H1 (cell line): ENCODE measurements around the gene JAKMIP1. TPM values are rescaled to one million over a fixed set of nuclear protein-coding genes. Genes with fewer than 3 reads are reported as not detected.

Source experiments
- CTCF ChIA-PET: fragments of 300-600 bp; sonication (Branson Sonifier 250); formaldehyde crosslinking; loops from one replicate; lab custom pipeline; 2021; ENCODE audit not compliant: partially characterized antibody; lab: Charles Lee
- POLR2A ChIA-PET: fragments of 300-600 bp; sonication (Branson Sonifier 250); formaldehyde crosslinking; loops from one replicate; lab custom pipeline; 2021; ENCODE audit warnings: inconsistent platforms; ENCODE audit not compliant: partially characterized antibody; lab: Charles Lee
- DNase-seq, 2 experiments: peaks; one replicate each; pipeline versions ENCODE4 v3.0.0 to v3.0.0-alpha.2; 2010 to 2022; ENCODE audit warnings: low spot score in 2 of 2, low read depth in 1 of 2, mixed read lengths in 1 of 2
- FAIRE-seq: peaks from 2 replicates; lab custom pipeline; 2011; peaks lifted over from hg19 to GRCh38; lab: Jason Lieb, UNC
- H2AFZ ChIP-seq: 2 replicates; pipeline ENCODE4 v1.8.1; 2012; ENCODE audit warnings: low read length, inconsistent platforms
- H2AK5ac ChIP-seq: 2 replicates; pipeline ENCODE4 v1.6.1; 2013; ENCODE audit warnings: low read depth, low read length
- H2BK120ac ChIP-seq: replicated peaks from 2 replicates; pipeline ENCODE3; 2013; ENCODE audit warnings: low read depth, low read length, inconsistent platforms
- H2BK12ac ChIP-seq: 2 replicates; pipeline ENCODE4 v1.6.1; 2013; ENCODE audit warnings: low read depth, low read length
- H2BK15ac ChIP-seq: 2 replicates; pipeline ENCODE4 v1.6.1; 2013; ENCODE audit warnings: low read length
- H2BK20ac ChIP-seq: 2 replicates; pipeline ENCODE4 v1.6.1; 2013; ENCODE audit warnings: low read length
- H2BK5ac ChIP-seq: 2 replicates; pipeline ENCODE4 v1.6.1; 2013; ENCODE audit warnings: low read depth, low read length
- H3K14ac ChIP-seq: 2 replicates; pipeline ENCODE4 v1.6.1; 2013; ENCODE audit warnings: inconsistent platforms; ENCODE audit not compliant: insufficient read length
- H3K18ac ChIP-seq: 2 replicates; pipeline ENCODE4 v1.6.1; 2013; ENCODE audit warnings: low read length; ENCODE audit errors: extremely low read depth
- H3K23ac ChIP-seq: 2 replicates; pipeline ENCODE4 v1.6.1; 2013; ENCODE audit warnings: inconsistent platforms; ENCODE audit not compliant: insufficient read length
- H3K23me2 ChIP-seq: 2 replicates; pipeline ENCODE4 v1.6.1; 2013; ENCODE audit warnings: low read depth, low read length
- H3K27ac ChIP-seq: 2 replicates; pipeline ENCODE4 v1.6.1; 2011; ENCODE audit warnings: low read depth, low read length, inconsistent platforms
- H3K27me3 ChIP-seq, 4 experiments: replicated peaks in 1 of 4; 1 replicate in 1 of 4; 2 replicates in 3 of 4; pipeline versions ENCODE4 v1.6.1 to v1.8.1; 2011 to 2013; ENCODE audit warnings: low read length in 3 of 4, mild to moderate bottlenecking in 3 of 4, inconsistent platforms in 2 of 4, mixed read lengths in 2 of 4, moderate library complexity in 1 of 4; ENCODE audit not compliant: control insufficient read depth in 3 of 4, insufficient read depth in 3 of 4; ENCODE audit errors: extremely low read depth in 1 of 4
- H3K36me3 ChIP-seq, 4 experiments: 2 replicates each; pipeline versions ENCODE4 v1.6.1 to v1.8.1; 2011 to 2013; ENCODE audit warnings: mild to moderate bottlenecking in 4 of 4, low read length in 3 of 4, moderate library complexity in 2 of 4, control low read depth in 1 of 4, inconsistent platforms in 1 of 4; ENCODE audit not compliant: insufficient read depth in 4 of 4, control insufficient read depth in 2 of 4
- H3K4ac ChIP-seq: replicated peaks from 2 replicates; pipeline ENCODE3; 2013; ENCODE audit warnings: low read length, low read depth, mixed read lengths, inconsistent platforms; ENCODE audit not compliant: insufficient read length
- H3K4me1 ChIP-seq, 4 experiments: replicated peaks in 1 of 4; 1 replicate in 1 of 4; 2 replicates in 3 of 4; pipeline versions ENCODE4 v1.6.1 to v1.8.1; 2011 to 2013; ENCODE audit warnings: low read length in 3 of 4, inconsistent platforms in 2 of 4, mixed read lengths in 1 of 4; ENCODE audit not compliant: insufficient read depth in 4 of 4, control insufficient read depth in 3 of 4
- H3K4me2 ChIP-seq, 2 experiments: 2 replicates each; pipeline versions ENCODE4 v1.6.1 to v1.8.1; 2011 to 2013; ENCODE audit warnings: low read depth in 2 of 2, low read length in 2 of 2, control low read depth in 1 of 2, inconsistent platforms in 1 of 2, mild to moderate bottlenecking in 1 of 2; ENCODE audit not compliant: insufficient read depth in 1 of 2
- H3K4me3 ChIP-seq, 4 experiments: fragments of 200-600, 300-600 bp in 1 of 4; sonication (generic), shearing (Covaris generic), sonication (Bioruptor Twin) in 1 of 4; 2 replicates each; pipeline versions ENCODE4 v1.5.1 to v1.8.1; 2011 to 2016; ENCODE audit warnings: low read length in 4 of 4, low read depth in 3 of 4, control low read depth in 2 of 4, inconsistent platforms in 2 of 4, mild to moderate bottlenecking in 2 of 4, mixed read lengths in 1 of 4, moderate library complexity in 1 of 4; ENCODE audit not compliant: insufficient read depth in 2 of 4; ENCODE audit errors: extremely low read depth in 1 of 4
- H3K56ac ChIP-seq: replicated peaks from 2 replicates; pipeline ENCODE3; 2013; ENCODE audit warnings: low read depth, mild to moderate bottlenecking, mixed read lengths, low read length, inconsistent platforms; ENCODE audit not compliant: insufficient read length
- H3K79me1 ChIP-seq: 2 replicates; pipeline ENCODE4 v1.6.1; 2013; ENCODE audit warnings: low read depth, low read length, control low read depth
- H3K79me2 ChIP-seq, 2 experiments: 2 replicates each; pipeline versions ENCODE4 v1.6.1 to v1.8.1; 2012 to 2013; ENCODE audit warnings: low read length in 2 of 2, mild to moderate bottlenecking in 2 of 2, inconsistent platforms in 1 of 2; ENCODE audit not compliant: insufficient read depth in 2 of 2, control insufficient read depth in 1 of 2
- H3K9ac ChIP-seq, 4 experiments: replicated peaks in 1 of 4; 1 replicate in 1 of 4; 2 replicates in 3 of 4; pipeline versions ENCODE4 v1.6.1 to v1.8.1; 2011 to 2013; ENCODE audit warnings: low read depth in 3 of 4, low read length in 3 of 4, control low read depth in 2 of 4, mild to moderate bottlenecking in 2 of 4, moderate library complexity in 2 of 4, inconsistent platforms in 1 of 4; ENCODE audit errors: extremely low read depth in 1 of 4
- H3K9me3 ChIP-seq, 2 experiments: 2 replicates each; pipeline versions ENCODE4 v1.6.1 to v1.8.1; 2012 to 2013; ENCODE audit warnings: mild to moderate bottlenecking in 2 of 2, moderate library complexity in 2 of 2, control low read depth in 1 of 2, inconsistent platforms in 1 of 2, low read depth in 1 of 2, low read length in 1 of 2, mixed read lengths in 1 of 2; ENCODE audit not compliant: insufficient read depth in 2 of 2
- H4K20me1 ChIP-seq, 2 experiments: replicated peaks in 1 of 2; 2 replicates each; pipeline versions ENCODE3 to v1.8.1; 2011 to 2013; ENCODE audit warnings: inconsistent platforms in 2 of 2, low read length in 2 of 2, mild to moderate bottlenecking in 1 of 2; ENCODE audit not compliant: insufficient read depth in 2 of 2, control insufficient read depth in 1 of 2
- H4K5ac ChIP-seq: 2 replicates; pipeline ENCODE4 v1.6.1; 2013; ENCODE audit warnings: low read length, low read depth, mixed read lengths, inconsistent platforms; ENCODE audit not compliant: insufficient read length
- H4K8ac ChIP-seq: 2 replicates; pipeline ENCODE4 v1.8.0; 2013; ENCODE audit warnings: mild to moderate bottlenecking, moderate library complexity, low read length, inconsistent platforms; ENCODE audit not compliant: insufficient read depth; ENCODE audit errors: extremely low read depth
- H4K91ac ChIP-seq: replicated peaks from 2 replicates; pipeline ENCODE3; 2013; ENCODE audit warnings: low read length, mixed read lengths, inconsistent platforms; ENCODE audit not compliant: insufficient read length
- BRCA1 ChIP-seq: IDR thresholded peaks from 2 replicates; pipeline ENCODE4 v1.6.1; 2012; ENCODE audit warnings: low read depth, low read length, improper control_type of control experiment
- CHD2 ChIP-seq: IDR thresholded peaks from 2 replicates; pipeline ENCODE4 v1.6.1; 2012; ENCODE audit warnings: low read length, improper control_type of control experiment
- NANOG ChIP-seq: IDR thresholded peaks from 2 replicates; pipeline ENCODE4 v1.6.1; 2011; ENCODE audit warnings: low read length, low read depth, mild to moderate bottlenecking, inconsistent platforms; ENCODE audit not compliant: insufficient read depth, poor library complexity, severe bottlenecking
- RAD21 ChIP-seq, 2 experiments: IDR thresholded peaks in 1 of 2; conservative IDR thresholded peaks in 1 of 2; 2 replicates each; pipeline ENCODE4 v1.6.1; 2011; ENCODE audit warnings: low read depth in 2 of 2, low read length in 2 of 2, improper control_type of control experiment in 1 of 2, inconsistent platforms in 1 of 2, mild to moderate bottlenecking in 1 of 2, moderate library complexity in 1 of 2
- RBBP5 ChIP-seq: IDR thresholded peaks from 2 replicates; pipeline ENCODE4 v1.7.1; 2012; ENCODE audit warnings: low read depth, mild to moderate bottlenecking, inconsistent platforms, low read length, moderate library complexity, borderline replicate concordance
- RFX5 ChIP-seq: IDR thresholded peaks from 2 replicates; pipeline ENCODE4 v1.6.1; 2011; ENCODE audit warnings: low read depth, low read length, improper control_type of control experiment, borderline replicate concordance
- SAP30 ChIP-seq: fragments of 300-600 bp; sonication (generic); IDR thresholded peaks from 2 replicates; pipeline ENCODE4 v1.7.1; 2012; ENCODE audit warnings: low read length, moderate library complexity, mild to moderate bottlenecking, inconsistent platforms; ENCODE audit not compliant: insufficient read depth, insufficient replicate concordance
- SP1 ChIP-seq: IDR thresholded peaks from 2 replicates; pipeline ENCODE4 v1.6.1; 2011; ENCODE audit warnings: low read depth, low read length
- SRF ChIP-seq: IDR thresholded peaks from 2 replicates; pipeline ENCODE4 v1.6.1; 2011; ENCODE audit warnings: mild to moderate bottlenecking, low read depth, low read length, moderate library complexity
- TEAD4 ChIP-seq: IDR thresholded peaks from 2 replicates; pipeline ENCODE4 v1.6.1; 2012; ENCODE audit warnings: low read depth, low read length, inconsistent platforms, mixed read lengths
- USF2 ChIP-seq: IDR thresholded peaks from 2 replicates; pipeline ENCODE4 v1.6.1; 2011; ENCODE audit warnings: low read length, improper control_type of control experiment
- YY1 ChIP-seq: IDR thresholded peaks from 2 replicates; pipeline ENCODE4 v1.6.1; 2011; ENCODE audit warnings: low read depth, mild to moderate bottlenecking, low read length
- WGBS, 2 experiments: shearing (Covaris generic) in 1 of 2; methylation state at CpG; one replicate each; pipeline versions ENCODE4 v1.1.6 to v1.1.7; 2013 to 2015; ENCODE audit warnings: low lambda C conversion rate in 2 of 2, mixed read lengths in 2 of 2, inconsistent platforms in 1 of 2, low coverage in 1 of 2, missing lambda C conversion rate in 1 of 2; ENCODE audit not compliant: insufficient replicate concordance in 2 of 2, insufficient coverage in 1 of 2, insufficient read length in 1 of 2; ENCODE audit errors: extremely low coverage in 1 of 2, missing lambda C conversion rate in 1 of 2; 5-methylcytosine and 5-hydroxymethylcytosine counted together
- polyA plus RNA-seq, 7 experiments: library from polyadenylated mRNA; depleted of rRNA in 3 of 7; stranded (reverse) in 5 of 7; unstranded in 2 of 7; fragments of >200 nt in 5 of 7; fragments of 200-250 nt in 2 of 7; gene quantifications; 1 replicate in 5 of 7; 2 replicates in 1 of 7; 4 replicates in 1 of 7; pipeline versions ENCODE4 v1.2.1 to v1.2.3, GENCODE V29; 2011 to 2013; ENCODE audit warnings: missing spikeins in 2 of 7, mixed read lengths in 2 of 7
- total RNA-seq: library from RNA; stranded (reverse); fragmentation: NEBNext Ultra II Directional; extraction: Animal tissue kit (Norgen Biotek cat#: 25700); gene quantifications from 2 replicates; pipeline ENCODE4 v1.2.1, GENCODE V29; 2021

JAKMIP1 gene
- total and polyA plus RNA-seq, 2 of the 8 experiments (the other 6 are each of a cell fraction or from before 2014, with no cell fraction given), result 2.5 to 4.4 TPM

- no peak overlapping the region for H2AFZ ChIP-seq
- DNase-seq, result no peak
- no peak overlapping the region for H2BK120ac ChIP-seq
- peaks cover 15% of the 10 kb centered on the region; the same call in 1 of the 2 replicates for H3K23me2 ChIP-seq
- no peak for FAIRE-seq
- H2BK20ac ChIP-seq, result no peak overlapping the region
- H2BK5ac ChIP-seq, result no peak overlapping the region
- 88% methylated on average over 11 of the region's 11 CpGs; no CpG with 5 or more reads in 1 of the 2 experiments for WGBS, 2 experiments
- no peak overlapping the region for H3K27ac ChIP-seq
- no peak overlapping the region for H3K14ac ChIP-seq
- H3K4me1 ChIP-seq, result no peaks in the 10 kb centered on the region
- H4K91ac ChIP-seq, result no peak overlapping the region
- H3K9ac ChIP-seq, result no peak overlapping the region
- no peaks in the 10 kb centered on the region; a peak in 1 of 8 replicates for H3K36me3 ChIP-seq
- no peak overlapping the region for H2AK5ac ChIP-seq
- no peak overlapping the region for H3K56ac ChIP-seq
- no peak overlapping the region for H2BK15ac ChIP-seq
- POLR2A ChIA-PET, result no interaction called here
- no peak overlapping the region for H3K4me2 ChIP-seq
- CTCF ChIA-PET, result interaction anchor here (0.9 kb wide), 1 partner anchor 28 kb away, joined by 3 read pairs; no protein-coding TSS in a partner anchor
- H4K20me1 ChIP-seq, result peaks cover 0 to 5% of the 10 kb centered on the region in 2 experiments
- H3K79me2 ChIP-seq, result no peaks in the 10 kb centered on the region
- peaks cover 5% of the 10 kb centered on the region for H3K79me1 ChIP-seq
- H3K4ac ChIP-seq, result no peak overlapping the region
- no peaks in the 10 kb centered on the region for H3K27me3 ChIP-seq
- no peak overlapping the region for H3K23ac ChIP-seq
- no peak overlapping the region for H2BK12ac ChIP-seq
- H3K9me3 ChIP-seq, result 0 out of 4 replicates have a peak, but pooled peaks cover 0 to 2% of the 10 kb centered on the region in 2 experiments
- H3K18ac ChIP-seq, result no peak overlapping the region
- no peak overlapping the region for H4K5ac ChIP-seq
- peak overlapping the region; percentile 17; the same call in 1 of the 2 replicates for H4K8ac ChIP-seq
- no peak overlapping the region for H3K4me3 ChIP-seq
- TF ChIP-seq USF2, result no peak
- no peak for TF ChIP-seq RBBP5
- TF ChIP-seq SAP30, result no peak
- TF ChIP-seq TEAD4, result no peak
- TF ChIP-seq SRF, result no peak
- no peak for TF ChIP-seq RFX5
- TF ChIP-seq CHD2, result no peak
- TF ChIP-seq RAD21 (IDR thresholded peaks at IDR 0.05 in 1 of 2, conservative IDR thresholded peaks at IDR 0.05 in 1 of 2; ENCODE audit: low read depth in 2 of 2, low read length in 2 of 2), result no peak
- TF ChIP-seq BRCA1, result no peak
- no peak for TF ChIP-seq YY1
- TF ChIP-seq SP1, result no peak
- TF ChIP-seq NANOG, result no peak
Observed at GRCh38 chr4:6128221-6128850, 72.0 kb downstream of the JAKMIP1 start.
